ENCODE data around the gene AGBL1.

- TF ChIP-seq YY1 (IDR thresholded peaks at IDR 0.05; ENCODE audit: low read depth) (no peak), TAF1 (IDR thresholded peaks at IDR 0.05; ENCODE audit: low read depth) (no peak), TCF12 (IDR thresholded peaks at IDR 0.05; ENCODE audit: low read depth) (no peak), CEBPB (IDR thresholded peaks at IDR 0.05) (no peak), CREB1 (IDR thresholded peaks at IDR 0.05; ENCODE audit: low read depth) (no peak), RAD21 (IDR thresholded peaks at IDR 0.05; ENCODE audit: low read depth) (no peak)
Observed at GRCh38 chr15:86079508-86080266, at the start of gene AGBL1.

Measured in Ishikawa (cell line).